Measurements from ENCODE around the gene L3MBTL2.

L3MBTL2 gene

DNA sequence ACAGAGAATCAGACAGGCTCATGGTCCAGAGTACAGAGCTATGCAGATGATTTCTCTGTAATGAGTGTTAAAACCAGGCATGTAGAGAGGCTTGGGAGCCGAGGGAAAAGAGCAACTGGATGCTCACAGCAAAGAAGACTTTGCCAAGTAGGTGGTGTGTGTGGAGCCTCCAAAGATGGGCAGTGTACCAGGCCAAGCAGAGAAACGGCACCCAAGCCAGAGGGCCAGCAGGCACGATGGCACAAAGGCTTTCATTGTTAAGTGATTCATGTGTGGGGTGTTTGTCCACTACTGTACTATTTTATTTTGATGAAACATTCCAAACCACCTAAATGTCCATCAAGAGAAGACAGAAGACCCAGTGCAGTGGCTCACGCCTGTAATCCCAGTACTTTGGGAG is 69.7 kb downstream of the L3MBTL2 start:
- no peak for DNase-seq

DNA sequence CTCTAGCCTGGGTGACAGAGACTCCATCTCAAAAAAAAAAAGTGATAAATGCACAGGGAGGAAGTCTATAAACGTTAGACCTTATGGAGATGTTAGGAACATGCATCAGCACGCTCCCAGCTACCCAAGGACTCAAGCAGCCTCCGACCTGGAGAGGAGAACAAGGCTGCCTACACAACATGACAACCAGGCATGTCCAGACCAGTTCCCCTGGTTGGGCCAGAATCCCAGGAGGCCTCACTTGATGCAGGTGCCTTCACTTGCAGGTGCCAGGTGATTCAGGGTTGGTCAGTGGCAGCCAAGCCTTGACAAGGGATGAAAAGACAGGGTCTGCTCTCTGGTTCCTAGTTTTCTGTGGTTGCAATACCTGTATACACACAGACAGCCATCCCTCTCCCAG is 75.0 kb downstream of the L3MBTL2 start:
- DNase-seq: no peak

DNA sequence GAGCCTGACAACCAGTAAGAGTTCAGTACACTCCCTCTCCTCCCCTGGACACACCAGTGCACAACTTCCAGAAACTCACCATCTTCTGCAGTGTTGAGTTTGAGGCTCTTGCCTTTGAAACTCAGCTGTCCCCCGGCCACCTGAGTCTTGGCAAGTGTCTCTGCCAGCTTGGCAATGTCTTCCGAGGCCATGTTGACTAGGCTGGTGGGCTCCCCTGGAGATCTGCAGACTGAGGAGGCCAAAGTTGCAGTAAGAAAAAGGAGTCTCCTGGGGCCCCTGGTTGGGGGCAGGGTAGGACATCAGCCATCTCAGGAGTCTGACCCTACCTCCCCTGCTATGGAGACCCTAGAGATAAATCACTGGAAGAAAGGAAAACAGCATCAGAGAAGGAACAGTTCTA is 75.7 kb downstream of the L3MBTL2 start:
- no peak for DNase-seq
